C4-2B (cell line): ENCODE measurements around the gene AKAP11.

Experiments
- ZFX ChIP-seq: fragments of 450-650 bp; IDR thresholded peaks from 2 replicates; pipeline ENCODE4 v1.6.1; 2017
- TF ChIP-seq, protein P1 (sequence below): fragments of 450-650 bp; conservative IDR thresholded peaks from 2 replicates; pipeline ENCODE4 v1.5.1; 2017; ENCODE audit warnings: mild to moderate bottlenecking

DNA sequence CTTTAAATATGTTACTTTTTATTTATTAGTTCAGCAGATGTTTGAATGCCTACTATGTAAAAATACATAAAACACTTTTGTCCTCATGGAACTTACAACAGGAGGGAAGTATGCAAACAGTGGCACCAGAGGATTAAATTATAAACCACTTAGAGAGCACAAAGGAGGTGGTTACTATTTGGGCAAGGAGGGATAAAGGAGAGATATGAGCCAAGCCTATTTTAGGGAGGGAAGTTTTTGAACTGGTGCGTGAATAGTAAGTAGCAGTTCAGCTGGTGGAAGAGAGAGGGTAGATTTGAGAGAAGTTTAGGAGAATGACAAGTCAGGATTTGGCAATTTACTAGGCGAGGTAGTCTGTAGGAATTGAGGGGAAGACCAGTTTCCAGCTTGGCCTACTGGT is 8.6 kb downstream of the AKAP11 start:
- TF ChIP-seq, protein P1, sequence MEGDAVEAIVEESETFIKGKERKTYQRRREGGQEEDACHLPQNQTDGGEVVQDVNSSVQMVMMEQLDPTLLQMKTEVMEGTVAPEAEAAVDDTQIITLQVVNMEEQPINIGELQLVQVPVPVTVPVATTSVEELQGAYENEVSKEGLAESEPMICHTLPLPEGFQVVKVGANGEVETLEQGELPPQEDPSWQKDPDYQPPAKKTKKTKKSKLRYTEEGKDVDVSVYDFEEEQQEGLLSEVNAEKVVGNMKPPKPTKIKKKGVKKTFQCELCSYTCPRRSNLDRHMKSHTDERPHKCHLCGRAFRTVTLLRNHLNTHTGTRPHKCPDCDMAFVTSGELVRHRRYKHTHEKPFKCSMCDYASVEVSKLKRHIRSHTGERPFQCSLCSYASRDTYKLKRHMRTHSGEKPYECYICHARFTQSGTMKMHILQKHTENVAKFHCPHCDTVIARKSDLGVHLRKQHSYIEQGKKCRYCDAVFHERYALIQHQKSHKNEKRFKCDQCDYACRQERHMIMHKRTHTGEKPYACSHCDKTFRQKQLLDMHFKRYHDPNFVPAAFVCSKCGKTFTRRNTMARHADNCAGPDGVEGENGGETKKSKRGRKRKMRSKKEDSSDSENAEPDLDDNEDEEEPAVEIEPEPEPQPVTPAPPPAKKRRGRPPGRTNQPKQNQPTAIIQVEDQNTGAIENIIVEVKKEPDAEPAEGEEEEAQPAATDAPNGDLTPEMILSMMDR = no peak
- no peak for TF ChIP-seq ZFX
